ENCODE measurements around the gene IQSEC1. TPM values are rescaled to one million over a fixed set of nuclear protein-coding genes. Genes with fewer than 3 reads are reported as not detected.

Gene IQSEC1
- total and polyA plus RNA-seq, 9 of the 15 experiments (the other 6 are each of a cell fraction or from before 2014, with no cell fraction given), result 0.56 to 39.0 (median 6.8) TPM

GRCh38 chr3:13011573-13012220, 61.5 kb downstream of the IQSEC1 start (continued):
- TF ChIP-seq MLLT1 (IDR thresholded peaks at IDR 0.05), result no peak
- TF ChIP-seq PCBP1 (IDR thresholded peaks at IDR 0.05; ENCODE audit: low read depth, low read length, poor library complexity, severe bottlenecking), result no peak
- TF ChIP-seq ZNF24 (IDR thresholded peaks at IDR 0.05), result no peak
- TF ChIP-seq NR4A1 (CRISPR knock-in tag; IDR thresholded peaks at IDR 0.05), result no peak
- TF ChIP-seq NR4A1 (tag; IDR thresholded peaks at IDR 0.05), result peak; percentile 78; the same call in 1 of the 2 replicates
- no peak for TF ChIP-seq HBP1 (CRISPR knock-in tag; IDR thresholded peaks at IDR 0.05)
- TF ChIP-seq RFX7 (CRISPR knock-in tag; IDR thresholded peaks at IDR 0.05), result no peak
- no peak for TF ChIP-seq ZNF717 (CRISPR knock-in tag; IDR thresholded peaks at IDR 0.05)
- TF ChIP-seq RBM25 (IDR thresholded peaks at IDR 0.05; ENCODE audit: low read depth, low read length, severe bottlenecking), result no peak
- TF ChIP-seq BHLHE40 (IDR thresholded peaks at IDR 0.05; ENCODE audit: low read length), result no peak
- no peak for TF ChIP-seq YBX1 (IDR thresholded peaks at IDR 0.05)
- no peak for TF ChIP-seq NKRF (IDR thresholded peaks at IDR 0.05; ENCODE audit: borderline replicate concordance)
- no peak for TF ChIP-seq GTF2E2 (tag; IDR thresholded peaks at IDR 0.05)
- no peak for TF ChIP-seq SMAD2 (IDR thresholded peaks at IDR 0.05; ENCODE audit: low read depth, low read length)
- TF ChIP-seq PURB (CRISPR knock-in tag; IDR thresholded peaks at IDR 0.05; ENCODE audit: low read depth), result no peak
- TF ChIP-seq ZBTB12 (CRISPR knock-in tag; IDR thresholded peaks at IDR 0.05), result no peak
- 0 out of 4 replicates have a peak, but pooled peaks of 1 of the 2 experiments have one; percentile 29 for TF ChIP-seq TEAD1 (CRISPR knock-in tag; IDR thresholded peaks at IDR 0.05)
- TF ChIP-seq MCM3 (IDR thresholded peaks at IDR 0.05), result no peak
- no peak for TF ChIP-seq ELF1 (tag; IDR thresholded peaks at IDR 0.05)
- no peak for TF ChIP-seq SAFB (IDR thresholded peaks at IDR 0.05; ENCODE audit: borderline replicate concordance, low read depth, low read length)
- no peak for TF ChIP-seq MTA2 (IDR thresholded peaks at IDR 0.05; ENCODE audit: low read depth)
- TF ChIP-seq ZNF184 (CRISPR knock-in tag; IDR thresholded peaks at IDR 0.05), result no peak
- TF ChIP-seq MYNN (IDR thresholded peaks at IDR 0.05), result no peak
- TF ChIP-seq MYNN (CRISPR knock-in tag; IDR thresholded peaks at IDR 0.05), result no peak
- no peak for TF ChIP-seq FOXM1 (IDR thresholded peaks at IDR 0.05; ENCODE audit: low read depth)
- TF ChIP-seq FOXM1 (CRISPR knock-in tag; IDR thresholded peaks at IDR 0.05; ENCODE audit: low read depth), result no peak
- TF ChIP-seq PCBP2 (IDR thresholded peaks at IDR 0.05; ENCODE audit: low read depth, low read length, poor library complexity, severe bottlenecking), result no peak
